HG02588 (cell line): Measurements from ENCODE around the gene GYG2.
"Not testable (repeated sequence)": the region's sequence is repeated elsewhere in the genome, so short reads cannot be mapped to it uniquely, and the experiment has no call there.

Source experiments
- ATAC-seq: cut with Tn5 transposase; IDR thresholded peaks from one replicate; pipeline ENCODE4 v1.9.1; 2021; ENCODE audit warnings: mild to moderate bottlenecking, moderate library complexity; ENCODE audit not compliant: unreplicated experiment

GYG2 gene

DNA sequence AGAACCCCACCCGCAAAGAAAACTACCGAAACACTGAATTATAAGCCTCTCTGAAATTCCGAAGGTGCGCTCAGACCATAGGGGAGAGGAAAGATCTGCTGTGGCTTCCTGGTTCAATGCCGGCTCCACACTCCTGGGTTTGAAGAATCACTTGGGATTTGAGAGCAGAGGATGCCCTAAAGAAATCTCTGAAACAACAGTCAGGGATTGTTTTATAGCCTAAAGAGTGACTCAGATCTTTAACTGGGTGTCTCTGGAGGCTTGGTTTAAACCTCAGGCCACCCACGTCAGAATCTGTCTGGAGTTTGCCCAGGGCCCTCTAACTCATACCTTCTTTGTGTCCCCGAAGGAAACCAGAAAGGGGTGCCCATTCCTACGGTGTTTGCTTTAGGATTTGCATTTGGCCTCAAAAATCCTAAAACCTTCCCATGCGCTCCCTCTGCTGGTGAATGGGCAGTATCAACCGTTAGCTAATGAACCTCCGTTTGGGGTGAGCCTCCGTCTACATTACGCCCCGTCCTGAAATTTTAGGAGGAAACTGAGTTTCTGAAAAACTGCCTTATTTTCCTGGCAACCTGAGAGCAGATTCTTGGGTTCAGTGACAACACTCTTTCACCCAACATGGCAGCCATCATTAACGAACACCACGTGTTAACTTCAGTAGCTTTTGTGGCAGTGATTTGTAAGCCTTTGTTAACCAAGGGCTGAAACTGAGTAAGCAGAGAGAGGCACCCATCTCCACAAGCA lies 16.4 kb upstream of the GYG2 start:
- ATAC-seq = not testable (repeated sequence)

DNA sequence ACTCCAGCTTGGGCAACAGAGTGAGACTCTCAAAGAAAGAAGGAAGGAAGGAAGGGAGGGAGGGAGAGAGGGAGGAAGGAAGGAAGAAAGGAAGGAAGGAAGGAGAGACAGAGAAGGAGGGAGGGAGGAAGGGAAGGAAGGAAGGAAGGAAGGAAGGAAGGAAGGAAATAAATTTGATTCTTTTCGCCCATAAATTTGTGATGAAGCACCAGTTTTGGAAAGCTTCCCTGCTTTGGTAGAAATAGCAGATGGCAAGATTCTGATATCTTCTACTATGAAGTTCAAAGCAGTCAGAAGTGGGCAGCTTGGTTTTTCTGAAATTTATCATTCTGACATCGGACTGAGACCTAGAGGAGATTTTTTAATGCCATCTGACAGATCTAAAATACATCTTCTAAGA lies 11.7 kb upstream of the GYG2 start:
- ATAC-seq = no peak

DNA sequence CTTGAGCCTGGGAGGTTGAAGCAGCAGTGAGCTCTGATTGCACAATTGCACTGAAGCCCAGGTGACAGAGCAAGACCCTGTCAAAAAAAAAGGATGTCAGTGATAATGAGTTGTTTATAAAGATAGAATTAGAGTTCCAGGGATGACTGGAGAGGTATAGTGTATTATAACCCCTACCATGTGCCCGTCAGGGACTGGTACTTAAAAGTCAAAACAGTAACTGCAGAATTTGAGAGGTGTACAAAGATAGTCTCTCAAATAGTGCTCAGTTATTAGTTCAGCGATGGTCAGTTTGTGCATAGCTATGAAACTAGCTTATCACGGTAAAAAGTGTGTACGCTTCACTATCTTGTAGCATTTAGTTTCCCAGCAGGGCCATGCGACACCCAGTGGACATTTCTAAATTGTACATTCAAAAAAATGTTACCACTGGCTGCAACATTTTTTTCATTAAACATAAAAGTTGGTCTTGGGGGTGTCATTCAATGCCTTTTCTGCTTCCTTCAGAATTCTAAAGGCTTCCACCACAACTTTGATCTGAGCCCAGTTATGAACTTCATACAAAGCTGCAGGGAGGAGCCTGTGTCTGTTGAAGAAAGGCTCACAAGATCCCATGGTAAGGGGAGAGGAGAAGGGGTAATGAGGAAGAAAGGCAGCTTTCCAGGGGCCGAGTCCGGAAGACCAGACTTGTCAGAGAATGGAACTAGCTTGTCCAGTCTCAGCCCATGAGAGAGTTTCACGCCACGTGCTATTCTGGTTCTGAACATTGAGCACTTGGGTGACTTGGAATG lies 9.2 kb upstream of the GYG2 start:
- ATAC-seq = no peak

DNA sequence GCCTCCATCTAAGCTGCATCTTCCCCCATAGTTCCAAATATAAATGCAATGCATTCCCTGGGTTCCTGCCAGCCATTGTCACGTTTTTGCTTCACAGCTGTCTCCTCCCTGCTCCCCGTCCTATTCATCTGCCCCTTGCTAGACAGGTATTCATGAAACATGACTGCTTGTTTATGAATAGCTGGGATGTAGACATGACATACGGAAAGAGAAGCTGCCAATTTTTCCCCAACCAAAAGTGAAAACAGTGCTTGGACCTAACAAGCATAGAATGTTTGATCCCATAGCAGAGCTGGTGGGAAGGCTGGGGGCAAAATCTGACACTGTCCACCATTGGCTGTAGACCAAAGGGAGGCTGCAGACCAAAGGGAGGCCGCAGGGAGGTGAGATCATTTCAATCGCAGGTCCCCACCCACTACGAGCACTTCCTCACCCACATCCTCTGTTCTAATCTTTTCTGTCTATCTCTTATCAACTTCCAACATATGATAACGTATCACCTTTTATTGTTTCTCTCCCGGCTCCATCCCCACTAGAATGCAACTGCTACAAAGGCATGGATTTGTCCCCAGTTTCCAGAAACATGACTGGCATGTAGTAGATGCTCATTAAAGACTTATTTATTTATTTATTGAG lies 8.5 kb upstream of the GYG2 start:
- ATAC-seq = no peak

DNA sequence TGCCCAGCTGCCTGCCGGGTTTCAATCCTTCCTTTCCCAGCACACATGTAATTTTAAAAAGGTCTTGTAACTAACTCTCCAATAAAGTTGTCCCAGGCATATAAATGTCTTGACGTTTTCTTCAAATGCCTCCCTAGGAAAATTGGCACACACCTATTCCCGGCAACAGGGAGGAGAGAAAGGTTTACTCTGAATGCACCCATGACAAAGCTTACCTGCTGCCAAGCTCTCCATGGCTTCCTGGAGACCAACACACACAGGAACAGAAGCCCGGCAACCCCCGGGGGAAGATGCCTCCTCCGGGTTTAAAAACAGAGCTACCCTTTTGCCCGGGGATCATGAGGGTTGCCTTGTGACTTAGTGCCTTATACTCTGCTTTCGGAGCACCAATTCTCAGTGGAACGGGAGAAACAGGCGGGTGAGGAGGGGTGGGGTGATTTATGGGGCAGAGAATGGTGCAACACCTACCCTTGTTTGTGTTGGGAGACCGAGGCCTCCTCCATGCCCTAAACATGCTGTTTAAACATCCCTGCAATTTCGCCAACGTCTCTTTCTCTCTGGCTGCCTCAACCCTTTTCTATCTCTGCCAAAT lies 4.8 kb upstream of the GYG2 start:
- no peak for ATAC-seq

DNA sequence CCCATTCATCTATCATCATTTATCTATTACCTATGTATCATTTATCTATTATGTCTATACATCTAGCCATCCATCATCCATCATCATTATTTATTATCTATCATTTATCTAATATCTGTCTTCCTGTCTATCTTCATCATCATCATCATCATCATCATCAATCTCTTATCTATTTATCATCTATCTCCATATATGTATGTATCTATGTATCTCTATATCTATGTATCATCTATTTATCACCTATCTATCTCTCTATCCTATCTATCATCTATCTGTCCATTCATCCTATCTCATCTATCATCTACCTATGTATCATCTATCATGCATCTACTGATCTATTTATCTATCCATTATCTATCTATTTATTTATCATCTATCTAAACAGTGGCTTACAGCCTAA lies 3.8 kb upstream of the GYG2 start:
- no peak for ATAC-seq

DNA sequence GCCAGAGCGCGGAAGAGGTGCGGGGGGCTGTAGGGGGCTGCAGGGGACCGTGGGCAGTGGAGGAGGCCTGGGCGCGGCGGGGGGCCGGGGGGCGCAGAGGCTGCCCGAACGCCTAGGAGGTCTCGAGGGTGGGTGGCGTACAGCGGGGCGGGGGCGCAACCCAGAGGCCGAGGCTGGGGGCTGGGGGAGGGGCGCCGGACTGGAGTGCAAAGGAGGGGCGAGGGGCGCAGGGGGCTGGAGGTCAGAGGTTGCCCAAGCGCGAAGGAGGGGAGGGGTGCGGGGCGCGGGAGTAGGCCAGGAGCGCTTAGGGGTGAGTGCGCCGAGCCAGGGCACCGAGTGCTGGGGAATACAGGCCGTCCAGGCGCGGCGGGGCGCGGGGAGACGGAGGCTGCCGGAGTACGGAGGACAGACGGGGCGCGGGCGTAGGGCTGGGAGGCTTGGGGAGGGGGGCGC lies 255 bp downstream of the GYG2 start:
- ATAC-seq = no peak

DNA sequence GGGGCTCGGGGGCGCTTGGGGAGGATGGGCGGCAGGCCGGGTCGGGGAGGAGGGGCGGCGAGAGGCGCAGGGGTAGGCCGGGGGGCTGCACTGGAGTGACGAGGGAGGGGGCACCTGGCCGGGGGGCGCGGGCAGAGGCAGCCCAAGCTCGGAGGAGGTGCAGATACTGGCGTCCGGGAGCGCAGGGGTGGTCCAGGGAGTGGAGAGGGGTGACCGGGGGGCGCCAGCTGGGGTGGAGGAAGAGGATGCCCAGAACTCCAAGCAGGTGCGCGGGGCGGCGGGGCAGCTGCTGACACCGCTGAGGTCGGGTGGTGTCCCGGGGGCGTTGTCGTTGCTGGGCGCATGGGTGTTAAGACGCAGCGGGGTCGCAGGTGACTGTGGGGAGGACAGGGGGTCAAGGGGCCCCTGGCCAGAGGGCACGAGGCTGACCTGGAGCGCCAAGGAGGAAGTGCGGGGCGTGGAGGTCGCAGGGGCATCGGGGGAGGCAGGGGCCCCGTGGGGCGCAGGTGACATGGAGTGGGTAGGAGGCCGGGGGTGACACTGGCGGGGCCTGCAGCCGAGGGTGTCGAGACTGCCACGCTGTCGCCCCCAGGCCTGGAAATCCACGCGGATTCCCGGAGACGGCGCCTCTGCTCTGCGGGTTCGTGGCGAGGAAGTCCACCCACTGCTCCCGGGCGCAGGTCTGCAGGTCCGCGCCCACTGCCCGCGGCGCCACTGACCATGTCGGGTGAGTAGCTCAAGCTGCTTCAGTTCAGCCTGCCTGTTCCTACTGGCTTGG lies 928 bp downstream of the GYG2 start:
- no peak for ATAC-seq

DNA sequence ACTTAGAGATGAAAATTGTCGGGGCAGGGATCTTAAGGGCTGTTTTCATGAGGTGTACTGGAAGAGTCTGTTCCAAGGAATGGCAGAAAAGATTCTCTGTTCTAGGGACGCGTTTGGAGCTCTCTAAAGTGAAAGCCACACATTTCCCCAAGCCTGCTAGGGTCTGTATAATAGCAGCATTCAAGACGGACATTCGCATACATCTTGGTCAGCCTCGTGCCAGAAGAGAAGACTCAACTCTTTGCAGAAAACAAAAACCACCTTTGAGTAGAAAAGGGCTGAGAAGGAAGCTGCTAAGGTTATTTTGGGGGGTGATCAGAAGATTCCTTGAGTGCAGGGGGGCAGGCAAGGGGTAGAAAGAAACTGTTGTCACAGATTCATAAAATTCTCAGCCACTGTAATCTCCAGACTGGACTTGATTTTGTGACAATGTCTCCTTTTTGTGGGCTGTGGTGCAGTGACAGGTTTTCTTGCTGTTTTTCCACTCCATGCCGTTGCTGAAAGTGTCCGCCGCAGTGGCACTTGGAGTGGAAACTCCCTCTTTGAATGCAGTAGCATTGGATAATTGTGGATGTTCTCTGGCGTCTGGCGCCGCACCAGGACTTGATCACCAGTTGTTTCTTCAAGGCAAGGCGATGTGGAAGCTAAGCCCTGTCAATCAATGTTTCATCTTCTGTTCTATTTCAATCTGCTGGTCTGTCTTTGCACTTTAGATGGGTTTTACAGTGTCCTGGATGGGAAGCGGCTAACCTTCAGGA lies 2.9 kb downstream of the GYG2 start:
- no peak for ATAC-seq

DNA sequence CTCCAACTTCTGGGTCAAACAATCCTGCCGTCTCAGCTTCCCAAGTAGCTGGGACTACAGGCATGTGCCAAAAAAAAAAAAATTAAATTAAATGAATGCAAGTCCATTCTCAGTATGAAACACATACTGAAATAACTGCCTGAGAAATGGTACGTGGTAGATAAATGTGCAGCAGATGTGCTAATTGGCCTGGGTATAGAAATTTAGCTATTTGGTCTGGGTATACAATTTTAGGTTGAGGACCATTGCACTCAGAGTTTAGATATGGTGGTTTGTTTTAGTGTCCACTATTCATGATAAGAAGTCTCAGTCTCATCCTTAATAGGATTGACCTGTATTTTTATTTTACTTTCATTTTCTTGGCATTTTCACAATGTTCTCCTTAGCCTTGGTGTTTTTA lies 9.2 kb downstream of the GYG2 start:
- no peak for ATAC-seq

DNA sequence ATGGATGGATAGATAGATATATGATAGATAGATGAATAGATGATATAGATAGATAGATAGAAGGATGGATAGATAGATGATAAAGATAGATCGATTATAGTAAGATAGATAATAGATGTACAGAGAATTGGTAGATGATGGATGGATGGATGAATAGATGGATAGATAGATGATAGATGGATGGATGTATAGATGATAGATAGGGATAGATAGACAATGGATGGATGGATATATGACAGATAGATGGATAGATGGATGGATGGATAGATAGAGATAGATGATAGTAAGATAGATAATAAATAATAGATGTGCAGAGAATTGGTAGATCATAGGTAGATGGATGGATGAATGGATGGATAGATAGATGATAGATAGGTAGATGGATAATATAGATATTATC lies 12.2 kb downstream of the GYG2 start:
- ATAC-seq = no peak

DNA sequence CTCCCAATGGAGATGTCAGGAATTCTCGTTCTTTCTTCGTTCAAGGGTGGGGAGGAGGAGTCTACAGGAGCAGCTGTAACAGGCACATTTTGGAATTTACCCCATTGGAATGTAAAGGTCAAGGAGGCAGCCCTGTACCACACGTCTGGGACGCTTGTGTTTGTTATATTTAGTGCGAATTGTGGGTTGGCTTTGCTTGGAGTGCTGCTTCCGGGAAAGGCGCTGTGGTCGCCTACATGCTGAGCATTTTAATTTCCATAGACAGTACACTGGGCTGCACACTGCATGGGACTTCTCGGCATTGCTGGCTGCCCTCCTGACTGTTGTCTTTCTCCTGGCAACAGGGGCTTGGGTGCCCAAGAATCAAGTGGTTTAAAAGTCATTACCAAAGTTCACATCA lies 12.8 kb downstream of the GYG2 start:
- ATAC-seq = no peak

DNA sequence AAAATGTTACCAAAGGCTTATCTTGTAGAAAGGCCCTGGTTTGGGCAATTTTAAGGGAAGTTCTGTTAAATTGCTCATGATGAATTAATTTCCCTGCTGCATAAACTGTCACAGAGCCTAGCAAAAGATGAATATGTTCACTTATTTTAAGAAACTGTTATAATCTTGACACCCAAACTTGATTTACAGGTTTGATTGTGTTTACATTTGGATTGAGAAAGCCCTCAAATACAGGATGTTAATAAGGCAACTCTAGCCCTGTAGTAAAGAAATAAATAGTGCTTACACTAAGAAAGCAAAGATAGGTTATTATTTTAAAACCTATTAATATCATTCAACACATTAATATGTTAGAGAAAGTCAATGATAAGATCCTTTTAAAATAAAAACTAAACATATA lies 18.3 kb downstream of the GYG2 start:
- no peak for ATAC-seq

DNA sequence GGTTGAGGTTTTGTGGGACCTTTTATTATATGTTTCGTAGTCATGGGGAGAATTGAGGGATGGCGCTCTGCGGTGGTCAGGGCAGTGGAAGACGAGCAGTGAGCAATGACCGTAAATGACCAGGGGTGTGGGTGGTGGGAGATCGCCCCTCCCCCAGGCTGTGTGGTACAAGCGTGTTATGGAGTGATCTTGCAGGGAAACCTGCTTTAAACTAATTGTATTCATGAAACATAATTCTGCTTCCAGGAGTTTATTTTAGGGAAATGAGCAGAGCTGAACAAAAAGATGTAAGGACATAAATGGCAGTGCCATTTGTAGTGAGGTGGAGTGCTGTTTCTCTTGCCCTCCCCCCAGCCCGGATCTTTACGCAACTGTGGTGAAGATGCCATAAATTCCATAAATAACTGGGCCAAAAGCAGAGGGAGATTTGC lies 20.2 kb downstream of the GYG2 start:
- ATAC-seq = no peak

DNA sequence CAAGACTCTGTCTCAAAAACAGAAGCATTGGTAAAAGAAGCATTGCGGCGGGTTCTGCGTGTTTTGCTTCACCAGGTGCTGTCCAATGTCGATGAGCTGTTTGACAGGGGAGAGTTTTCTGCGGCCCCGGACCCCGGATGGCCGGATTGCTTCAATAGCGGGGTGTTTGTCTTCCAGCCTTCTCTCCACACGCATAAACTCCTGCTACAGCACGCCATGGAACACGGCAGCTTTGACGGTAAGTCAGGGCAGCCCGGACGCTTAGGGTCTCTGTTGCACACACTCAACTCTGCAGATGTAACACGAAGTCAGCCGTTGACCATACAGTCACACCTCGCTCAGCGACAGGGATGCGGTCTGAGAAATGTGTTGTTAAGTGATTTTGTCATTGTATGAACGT lies 26.2 kb downstream of the GYG2 start:
- no peak for ATAC-seq

DNA sequence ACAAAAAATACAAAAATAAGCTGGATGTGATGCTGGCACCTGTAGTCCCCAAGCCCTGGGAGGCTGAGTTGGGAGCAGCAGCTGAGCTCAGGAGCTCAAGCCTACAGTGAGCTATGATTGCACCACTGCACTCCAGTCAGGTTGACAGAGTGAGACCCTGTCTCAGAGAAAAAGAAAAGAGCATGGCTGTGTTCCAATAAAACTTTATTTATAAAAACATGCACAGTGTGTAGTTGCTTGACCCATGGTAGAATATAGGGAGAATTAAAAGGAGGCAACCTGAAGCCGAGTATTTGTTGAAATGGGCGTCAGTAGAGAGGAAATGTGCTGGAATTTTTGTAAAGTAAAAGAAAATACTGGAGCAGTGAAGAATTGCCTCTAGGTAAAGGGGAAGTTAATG lies 27.0 kb downstream of the GYG2 start:
- no peak for ATAC-seq

DNA sequence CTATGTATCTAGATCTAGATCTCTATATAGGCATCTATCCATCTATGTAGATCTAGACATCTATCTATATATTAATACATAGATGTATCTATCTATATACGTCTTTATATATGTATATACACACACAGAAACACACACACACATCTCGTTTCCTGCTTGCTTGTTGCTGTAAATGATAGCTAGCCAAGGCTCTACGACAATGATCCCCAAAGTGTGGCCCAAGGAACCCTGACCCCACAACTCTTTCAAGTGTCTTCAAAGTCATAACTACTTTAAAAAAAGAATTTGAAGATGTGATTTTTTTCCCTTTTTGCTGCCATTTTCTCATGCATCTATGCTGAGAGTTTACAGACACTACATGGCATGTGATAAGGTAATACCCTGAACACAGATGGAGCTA lies 28.8 kb downstream of the GYG2 start:
- no peak for ATAC-seq

DNA sequence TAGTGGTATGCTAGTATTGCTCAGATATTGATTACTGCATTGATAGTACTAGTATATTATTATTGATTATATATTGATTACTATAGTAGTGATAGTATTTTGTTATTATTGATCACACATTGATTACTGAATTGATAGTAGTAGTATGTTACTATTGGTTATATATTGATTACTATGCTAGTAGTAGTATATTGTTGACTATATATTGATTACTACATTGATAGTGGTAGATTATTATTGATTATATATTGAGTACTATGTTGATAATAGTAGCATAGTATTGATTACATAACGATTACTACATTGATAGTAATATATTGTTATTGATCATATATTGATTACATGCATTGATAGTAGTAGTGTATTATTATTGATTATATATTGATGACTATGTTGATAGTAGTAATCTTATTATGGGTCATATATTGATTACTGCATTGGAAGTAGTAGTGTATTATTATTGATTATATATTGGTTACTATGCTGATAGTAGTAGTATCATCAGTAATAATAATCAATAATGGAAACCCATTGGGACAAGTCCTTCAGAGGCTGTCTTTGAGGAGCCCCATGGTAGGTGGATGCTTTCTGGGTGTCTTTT lies 30.6 kb downstream of the GYG2 start:
- no peak for ATAC-seq

DNA sequence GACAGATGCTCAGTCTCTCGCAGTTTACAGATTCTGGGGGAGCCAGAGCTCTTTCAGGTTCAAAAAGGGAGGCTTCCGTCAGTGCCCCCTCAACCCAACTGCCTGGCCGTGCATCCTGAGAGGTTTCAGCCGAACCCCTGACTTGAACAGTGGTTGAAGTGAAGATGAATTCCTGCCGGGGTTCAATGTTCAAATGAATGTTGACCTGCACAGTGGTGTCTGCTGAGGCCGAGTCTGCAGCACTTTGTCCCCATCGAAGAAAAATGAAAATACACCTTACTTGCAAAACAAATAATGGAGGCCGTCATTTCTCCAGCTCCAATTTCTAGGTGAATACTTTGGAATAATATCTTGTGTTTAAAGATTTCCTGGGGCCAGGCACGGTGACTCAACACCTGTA lies 33.7 kb downstream of the GYG2 start:
- ATAC-seq = no peak

DNA sequence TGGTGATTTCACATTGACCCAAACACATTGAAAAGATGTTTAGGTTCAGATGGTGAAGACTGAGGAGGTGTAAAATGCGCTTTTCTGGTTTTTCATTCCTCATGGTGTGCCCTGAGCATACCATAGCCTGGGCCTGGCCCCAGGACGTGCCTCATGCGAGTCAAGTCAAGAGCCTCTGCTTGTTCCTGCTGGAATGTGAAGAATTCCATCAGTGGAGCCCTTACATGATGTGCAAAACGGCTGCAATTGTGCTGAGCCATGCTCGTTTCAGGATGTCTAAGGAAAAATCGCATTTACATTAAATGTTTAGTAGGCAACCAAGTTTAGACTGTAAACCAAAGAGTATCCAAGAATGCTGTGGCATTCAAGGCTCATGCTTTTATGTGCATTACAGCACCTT lies 34.9 kb downstream of the GYG2 start:
- no peak for ATAC-seq
